Fibroblast of skin of right biceps (primary cell): ENCODE data around the gene ZNF473.

ENCODE experiments used
- DNase-seq: peaks from one replicate; pipeline ENCODE4 v3.0.0-alpha.2; 2013

ZNF473 gene

GRCh38 chr19:50003810-50004419 lies 21.9 kb upstream of the ZNF473 start:
- peak; percentile 97 for DNase-seq

GRCh38 chr19:50005428-50005827 lies 20.4 kb upstream of the ZNF473 start:
- no peak for DNase-seq

DNA sequence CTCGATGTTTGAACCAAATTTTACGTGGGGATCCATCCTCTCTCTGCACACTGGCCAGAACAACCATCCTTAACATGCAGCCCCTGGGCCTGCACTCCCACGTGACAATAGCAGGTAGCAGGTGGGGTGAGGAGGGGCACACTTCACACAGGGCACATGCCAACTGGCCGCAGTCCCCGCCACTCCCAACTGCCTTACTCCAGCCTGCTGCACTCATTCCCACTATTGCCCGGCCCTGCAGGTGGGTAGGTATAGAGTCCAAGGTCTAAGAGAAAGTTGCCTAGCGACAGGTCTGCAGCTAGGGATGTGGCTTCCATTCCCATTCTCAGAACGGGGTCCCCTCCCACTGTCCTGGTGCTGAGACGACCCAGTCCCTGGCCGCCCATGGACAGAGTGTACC lies 18.6 kb upstream of the ZNF473 start:
- DNase-seq, result no peak

GRCh38 chr19:50007947-50008346 lies 17.9 kb upstream of the ZNF473 start:
- DNase-seq, result no peak

GRCh38 chr19:50008532-50008931 lies 17.3 kb upstream of the ZNF473 start:
- DNase-seq, result no peak

- DNase-seq, result no peak
These were observed 9.5 kb upstream of the ZNF473 start for GRCh38 chr19:50016225-50016807.

- DNase-seq, result no peak
These were observed 5.3 kb upstream of the ZNF473 start for GRCh38 chr19:50020481-50020880.

GRCh38 chr19:50022823-50023222 lies 3.0 kb upstream of the ZNF473 start:
- DNase-seq, result no peak

DNA sequence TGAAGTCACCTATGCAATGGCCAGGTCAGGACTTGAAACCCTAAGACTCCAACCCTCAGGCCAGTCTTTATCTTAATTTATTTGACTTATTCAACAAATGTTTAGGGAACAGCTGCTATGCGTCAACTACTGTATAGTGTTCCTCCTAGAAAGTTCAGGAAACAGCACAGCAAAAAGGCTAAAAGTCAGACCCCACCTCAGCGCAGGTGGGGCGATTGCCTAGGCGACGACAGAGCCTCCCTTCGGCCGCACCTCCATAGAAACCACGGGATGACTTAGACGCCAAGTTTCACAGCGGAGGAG lies 1.1 kb upstream of the ZNF473 start:
- DNase-seq, result no peak

GRCh38 chr19:50025022-50025793 lies 597 bp upstream of the ZNF473 start, which contains the start of gene VRK3:
Gene VRK3 (minus strand): TSS chr19:50025372. CDS start chr19:50016162, 9,210 bp downstream.
- DNase-seq, result peak; percentile 100

GRCh38 chr19:50026550-50026906 lies 723 bp downstream of the ZNF473 start:
- no peak for DNase-seq

DNA sequence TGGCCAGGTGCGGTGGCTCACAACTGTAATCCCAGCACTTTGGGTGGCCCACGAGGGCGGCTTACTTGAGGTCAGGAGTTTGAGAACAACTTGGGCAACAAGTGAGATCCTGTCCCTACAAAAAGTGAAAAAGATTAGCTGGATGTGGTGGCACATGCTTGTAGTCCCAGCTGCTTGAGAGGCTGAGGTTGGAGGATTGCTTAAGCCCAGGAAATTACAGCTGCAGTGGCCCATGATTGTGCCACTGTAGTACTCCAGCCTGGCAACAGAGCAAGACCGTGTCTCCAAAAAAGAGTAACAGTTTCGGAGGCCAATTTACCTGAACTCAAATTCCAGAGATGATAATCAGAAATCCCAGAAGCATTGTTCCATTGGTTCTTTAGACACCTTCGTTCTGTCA lies 4.4 kb downstream of the ZNF473 start:
- DNase-seq, result no peak

GRCh38 chr19:50030937-50031336 lies 5.1 kb downstream of the ZNF473 start:
- no peak for DNase-seq

DNA sequence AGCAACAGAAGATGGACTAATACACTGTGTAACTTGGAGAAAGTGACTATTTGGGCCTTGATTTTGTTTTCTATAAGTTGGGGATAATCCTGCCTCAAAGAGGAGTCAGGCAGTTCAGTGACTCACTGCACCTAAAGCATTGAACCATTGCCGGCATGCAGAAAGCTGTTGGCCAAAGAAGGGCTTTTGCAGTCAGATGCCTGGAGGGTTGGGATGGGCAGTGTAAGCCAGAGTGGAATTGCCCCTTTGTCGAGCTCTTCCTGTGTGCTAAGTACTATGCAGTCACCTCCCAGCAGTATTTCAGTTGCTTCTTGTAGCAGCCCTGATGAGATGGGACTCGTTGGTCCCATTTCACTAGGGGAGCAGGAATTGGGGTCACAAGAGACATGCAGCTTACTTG lies 11.1 kb downstream of the ZNF473 start:
- DNase-seq, result no peak

- DNase-seq, result no peak
These were observed 14.2 kb downstream of the ZNF473 start for GRCh38 chr19:50039968-50040367.

DNA sequence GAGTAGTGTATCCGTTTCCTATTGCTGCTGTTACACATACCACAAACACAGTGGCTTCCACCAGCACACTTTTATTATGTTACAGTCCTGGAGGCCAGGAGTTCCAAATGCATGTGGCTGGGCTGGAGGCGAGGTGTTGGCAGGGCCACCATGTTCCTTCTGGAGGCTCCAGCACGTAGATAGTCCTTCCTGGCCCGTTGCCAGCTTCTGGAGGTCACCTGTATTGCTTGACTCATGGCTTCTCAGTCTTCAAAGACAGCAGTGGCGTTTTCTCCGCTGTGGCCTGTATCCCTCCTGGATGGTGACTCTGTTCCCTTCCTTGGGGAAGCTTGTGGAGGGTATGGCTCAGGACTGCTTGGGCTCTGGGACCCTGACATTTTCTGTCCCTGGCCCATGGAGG lies 15.2 kb downstream of the ZNF473 start:
- no peak for DNase-seq

DNA sequence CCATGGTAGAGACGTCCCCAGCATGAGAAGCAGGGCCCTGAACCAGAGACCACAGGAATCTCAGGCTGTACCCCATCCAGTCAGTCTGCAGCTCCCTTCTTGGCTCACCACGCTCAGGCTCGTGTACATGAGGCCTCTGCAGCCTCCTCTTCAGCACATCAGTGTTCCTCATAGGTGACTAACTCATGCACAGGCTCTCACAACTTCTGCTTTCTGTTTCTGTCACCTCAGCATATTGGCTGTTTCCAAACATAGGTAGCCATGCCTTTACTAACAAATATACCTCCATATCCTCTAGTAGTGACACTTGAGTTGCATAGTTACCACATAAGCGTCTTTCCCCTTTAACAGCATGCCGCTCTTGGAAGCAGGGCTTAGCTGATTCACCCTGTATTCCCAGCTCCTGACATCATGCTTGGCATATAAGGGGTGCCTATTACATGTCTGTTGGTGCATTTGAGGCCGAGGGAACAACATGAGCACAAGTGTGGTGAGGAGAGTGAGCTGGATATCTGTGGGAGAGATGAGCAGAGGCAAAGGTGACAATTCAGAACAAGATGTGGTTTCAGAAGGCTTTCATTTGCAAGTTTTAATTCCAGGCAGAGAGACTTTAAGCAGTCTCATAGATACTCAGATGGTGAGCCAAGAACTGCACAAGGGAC lies 16.7 kb downstream of the ZNF473 start:
- no peak for DNase-seq

GRCh38 chr19:50043967-50044366 lies 18.2 kb downstream of the ZNF473 start:
- DNase-seq, result no peak

- DNase-seq, result no peak
These were observed 19.1 kb downstream of the ZNF473 start for GRCh38 chr19:50044922-50045321.

GRCh38 chr19:50046649-50047503 lies 21.1 kb downstream of the ZNF473 start:
- peak; percentile 13 for DNase-seq

DNA sequence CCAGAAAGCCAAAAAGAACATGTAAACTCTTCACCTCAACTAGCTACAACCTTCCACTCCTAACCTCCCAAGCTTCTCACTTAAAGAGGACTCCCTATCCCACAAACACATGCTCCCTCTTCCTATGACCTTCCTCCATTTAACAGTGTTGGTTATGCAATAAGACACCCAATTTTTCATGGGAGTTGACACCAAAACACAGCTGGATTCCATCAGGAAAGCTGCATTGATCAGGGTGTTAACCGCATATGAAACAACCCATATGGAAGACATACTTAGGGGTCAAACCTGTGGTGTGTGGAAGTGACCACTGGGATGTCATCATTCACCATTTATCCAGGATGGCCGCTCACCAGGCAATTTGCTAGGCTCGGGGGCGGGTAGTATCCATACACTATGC lies 21.9 kb downstream of the ZNF473 start:
- DNase-seq, result no peak

DNA sequence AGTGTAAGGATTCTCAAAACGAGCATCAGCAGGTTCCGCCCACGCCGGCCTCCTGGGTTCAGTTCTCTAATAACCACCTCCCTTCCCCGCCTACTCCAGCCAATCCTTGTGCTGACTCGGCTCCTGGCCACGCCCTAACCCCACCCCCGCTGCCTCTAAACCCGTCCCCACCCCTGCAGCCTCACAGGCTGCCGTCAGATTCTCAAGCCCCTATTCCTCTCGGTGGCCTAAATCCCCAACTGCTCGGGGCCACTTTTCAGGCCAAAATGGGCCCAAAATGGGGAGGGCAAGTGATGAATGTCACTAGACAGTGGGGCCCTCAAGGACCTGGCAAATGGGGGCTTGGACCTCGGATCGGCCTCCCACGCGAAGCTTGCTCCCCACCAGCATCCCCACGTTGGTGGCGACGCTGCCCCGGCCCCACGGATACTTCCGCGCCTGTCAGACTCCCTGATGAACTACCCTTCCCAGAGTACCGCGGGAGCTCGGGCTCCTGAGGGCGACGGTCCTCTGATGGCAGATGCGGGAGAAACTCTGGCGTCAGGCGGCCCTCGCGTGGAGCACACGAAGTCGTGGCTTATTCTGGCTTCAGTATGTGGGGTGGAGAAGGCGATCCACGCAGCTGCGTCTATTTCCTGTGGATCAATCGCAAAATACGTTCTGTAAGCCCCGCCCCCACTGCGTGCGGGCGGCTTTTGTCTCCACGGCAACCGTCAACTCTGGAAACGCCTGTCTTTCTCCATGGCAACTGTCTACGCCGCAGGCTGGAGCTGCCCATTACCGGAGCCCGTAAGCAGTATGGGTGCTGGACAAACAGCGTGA lies 24.8 kb downstream of the ZNF473 start:
- peak; percentile 55 for DNase-seq
